Renal pelvis (tissue), 4 donors: ENCODE data around the gene ADARB2. TPM values are rescaled to one million over a fixed set of nuclear protein-coding genes. Genes with fewer than 3 reads are reported as not detected.

Source experiments
- DNase-seq: peaks from one replicate; pipeline ENCODE4 v3.0.0-alpha.2; 2013
- polyA plus RNA-seq, 3 donors: library from polyadenylated mRNA; unstranded; fragments of 120-200 nt; gene quantifications; one replicate each; pipeline ENCODE4 v1.2.1, GENCODE V29; 2013; ENCODE audit not compliant: insufficient read length in 3 of 3

ADARB2 gene
- polyA plus RNA-seq, 3 donors, result 0.62 to 3.0 (median 1.1) TPM

- no peak for DNase-seq
Measured at GRCh38 chr10:1293157-1293556, 444.2 kb downstream of the ADARB2 start.

GRCh38 chr10:1292611-1293031, 444.7 kb downstream of the ADARB2 start:
- DNase-seq, result no peak

GRCh38 chr10:1291178-1292090, 445.9 kb downstream of the ADARB2 start:
- no peak for DNase-seq

GRCh38 chr10:1290071-1290471, 447.3 kb downstream of the ADARB2 start:
- DNase-seq, result no peak

- DNase-seq, result no peak
Measured at GRCh38 chr10:1289591-1289990, 447.7 kb downstream of the ADARB2 start.

- DNase-seq, result no peak
Measured at GRCh38 chr10:1287971-1288401, 449.3 kb downstream of the ADARB2 start.

- no peak for DNase-seq
Measured at GRCh38 chr10:1287487-1287886, 449.8 kb downstream of the ADARB2 start.

- DNase-seq, result no peak
Measured at GRCh38 chr10:1284076-1284475, 453.2 kb downstream of the ADARB2 start.

- DNase-seq, result no peak
Measured at GRCh38 chr10:1281405-1281782, 455.9 kb downstream of the ADARB2 start.

GRCh38 chr10:1280466-1281404, 456.6 kb downstream of the ADARB2 start:
- no peak for DNase-seq

- no peak for DNase-seq
Measured at GRCh38 chr10:1278306-1278705, 459.0 kb downstream of the ADARB2 start.

GRCh38 chr10:1274701-1275544, 462.4 kb downstream of the ADARB2 start:
- no peak for DNase-seq

GRCh38 chr10:1274111-1274661, 463.1 kb downstream of the ADARB2 start:
- peak; percentile 66 for DNase-seq

GRCh38 chr10:1273372-1274105, 463.8 kb downstream of the ADARB2 start:
- no peak for DNase-seq

- DNase-seq, result no peak
Measured at GRCh38 chr10:1272777-1273161, 464.6 kb downstream of the ADARB2 start.

- DNase-seq, result no peak
Measured at GRCh38 chr10:1272079-1272776, 465.1 kb downstream of the ADARB2 start.

GRCh38 chr10:1270906-1271305, 466.4 kb downstream of the ADARB2 start:
- DNase-seq, result no peak

GRCh38 chr10:1270490-1270889, 466.8 kb downstream of the ADARB2 start:
- no peak for DNase-seq

GRCh38 chr10:1268831-1269230, 468.5 kb downstream of the ADARB2 start:
- DNase-seq, result no peak

- DNase-seq, result no peak
Measured at GRCh38 chr10:1267568-1267967, 469.8 kb downstream of the ADARB2 start.
